GM12801 (cell line): ENCODE results near the gene TBX4.

Experiments used
- TF ChIP-seq, protein P1 (sequence below): IDR thresholded peaks from one replicate; pipeline ENCODE4 v1.5.1; 2011; ENCODE audit warnings: control low read depth; ENCODE audit not compliant: insufficient read length; ENCODE audit errors: extremely low read depth

TBX4 gene

DNA sequence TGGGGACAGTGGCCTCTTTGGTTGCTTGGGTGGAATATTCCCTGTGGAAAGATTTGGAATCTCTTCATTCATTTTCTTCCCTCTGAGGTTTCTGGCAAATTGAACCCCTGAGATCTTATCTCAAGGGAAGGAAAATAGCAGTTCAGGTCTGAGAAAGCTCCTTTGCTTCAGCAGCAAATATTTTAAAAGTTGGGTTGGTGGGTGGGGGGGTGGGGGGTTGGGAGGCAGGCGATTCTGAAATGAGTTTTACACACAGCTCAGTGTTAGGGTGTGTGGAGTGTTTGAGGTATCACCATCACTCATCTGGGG is 45.7 kb upstream of the TBX4 start:
- TF ChIP-seq, protein P1, sequence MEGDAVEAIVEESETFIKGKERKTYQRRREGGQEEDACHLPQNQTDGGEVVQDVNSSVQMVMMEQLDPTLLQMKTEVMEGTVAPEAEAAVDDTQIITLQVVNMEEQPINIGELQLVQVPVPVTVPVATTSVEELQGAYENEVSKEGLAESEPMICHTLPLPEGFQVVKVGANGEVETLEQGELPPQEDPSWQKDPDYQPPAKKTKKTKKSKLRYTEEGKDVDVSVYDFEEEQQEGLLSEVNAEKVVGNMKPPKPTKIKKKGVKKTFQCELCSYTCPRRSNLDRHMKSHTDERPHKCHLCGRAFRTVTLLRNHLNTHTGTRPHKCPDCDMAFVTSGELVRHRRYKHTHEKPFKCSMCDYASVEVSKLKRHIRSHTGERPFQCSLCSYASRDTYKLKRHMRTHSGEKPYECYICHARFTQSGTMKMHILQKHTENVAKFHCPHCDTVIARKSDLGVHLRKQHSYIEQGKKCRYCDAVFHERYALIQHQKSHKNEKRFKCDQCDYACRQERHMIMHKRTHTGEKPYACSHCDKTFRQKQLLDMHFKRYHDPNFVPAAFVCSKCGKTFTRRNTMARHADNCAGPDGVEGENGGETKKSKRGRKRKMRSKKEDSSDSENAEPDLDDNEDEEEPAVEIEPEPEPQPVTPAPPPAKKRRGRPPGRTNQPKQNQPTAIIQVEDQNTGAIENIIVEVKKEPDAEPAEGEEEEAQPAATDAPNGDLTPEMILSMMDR: no peak

DNA sequence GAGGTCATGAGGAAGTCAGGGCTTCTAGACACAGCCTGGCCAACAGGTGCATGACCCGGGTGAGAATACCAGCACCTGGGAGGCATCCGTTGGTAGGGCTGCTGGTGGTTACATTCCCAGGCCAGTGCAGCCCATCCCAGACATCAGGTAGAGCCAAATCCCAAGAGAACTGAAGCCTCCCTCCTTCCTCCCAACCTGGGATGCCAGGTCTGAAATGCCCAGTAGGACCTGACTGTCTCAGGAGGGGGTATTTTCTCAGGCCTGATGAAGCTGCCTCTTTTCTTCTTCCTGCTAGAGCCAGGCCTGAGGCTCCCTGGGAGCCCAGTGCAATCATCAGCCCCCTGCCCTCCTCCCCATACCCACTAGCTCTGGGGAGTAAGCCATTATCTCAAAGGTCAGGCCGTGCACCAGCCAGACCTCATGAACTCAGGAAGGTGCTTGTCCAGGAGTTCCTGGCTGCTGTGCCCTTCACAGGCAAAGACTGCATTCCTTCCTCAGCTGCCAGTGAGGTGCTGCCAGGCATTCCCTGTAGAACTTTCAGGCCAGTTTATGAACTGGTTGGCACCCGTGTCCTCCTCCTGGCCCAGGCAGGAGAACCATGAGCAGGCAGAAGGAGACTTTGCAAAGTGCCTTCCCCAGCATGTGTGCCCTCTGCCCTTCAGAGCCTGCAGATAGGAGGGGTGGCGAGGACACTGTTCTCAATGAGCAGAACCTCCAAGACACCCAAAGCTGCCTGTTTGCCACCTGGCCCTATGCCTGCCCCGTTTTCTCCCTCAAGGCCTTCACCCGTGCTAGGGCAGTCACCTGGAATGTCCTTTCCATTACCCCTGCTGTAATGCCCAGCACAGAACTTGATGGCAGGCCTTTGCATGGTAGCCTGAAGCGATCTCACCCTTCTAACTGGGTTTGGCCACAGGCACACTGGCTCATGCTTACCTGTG is 45.0 kb upstream of the TBX4 start:
- TF ChIP-seq, protein P1: no peak

DNA sequence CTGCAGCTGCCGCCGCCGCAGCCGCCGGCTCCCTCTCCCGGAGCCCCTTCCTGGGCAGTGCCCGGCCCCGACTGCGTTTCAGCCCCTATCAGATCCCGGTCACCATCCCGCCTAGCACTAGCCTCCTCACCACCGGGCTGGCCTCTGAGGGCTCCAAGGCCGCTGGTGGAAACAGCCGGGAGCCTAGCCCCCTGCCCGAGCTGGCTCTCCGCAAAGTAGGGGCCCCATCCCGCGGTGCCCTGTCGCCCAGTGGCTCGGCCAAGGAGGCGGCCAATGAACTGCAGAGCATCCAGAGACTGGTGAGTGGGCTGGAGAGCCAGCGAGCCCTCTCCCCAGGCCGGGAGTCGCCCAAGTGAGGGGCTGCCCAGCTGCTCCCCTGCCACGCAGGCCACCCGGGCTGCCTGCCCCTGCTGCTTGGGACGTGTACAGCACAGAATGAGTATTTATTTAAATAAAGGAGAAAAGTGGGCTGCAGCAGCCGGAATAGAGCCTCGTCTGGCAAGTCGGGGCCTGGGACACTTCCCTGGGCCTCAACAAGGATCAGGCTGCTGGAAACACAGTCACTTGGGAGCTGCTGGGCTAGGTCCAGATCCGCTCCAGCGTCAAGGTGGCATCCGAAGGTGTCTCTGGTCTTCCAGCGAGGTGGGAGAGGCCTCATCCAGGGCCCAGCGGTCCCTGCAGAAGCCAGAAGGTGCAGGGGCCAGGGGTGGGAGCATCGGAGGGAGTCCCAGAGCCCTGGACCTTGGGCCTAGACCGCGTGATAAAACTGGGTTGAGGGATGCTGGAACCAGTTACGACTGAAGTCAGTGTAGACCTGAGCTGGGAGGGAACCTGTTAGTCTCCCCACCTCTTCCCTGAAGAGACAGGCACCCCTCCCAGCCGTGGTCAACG is 43.8 kb upstream of the TBX4 start:
- TF ChIP-seq, protein P1: no peak

DNA sequence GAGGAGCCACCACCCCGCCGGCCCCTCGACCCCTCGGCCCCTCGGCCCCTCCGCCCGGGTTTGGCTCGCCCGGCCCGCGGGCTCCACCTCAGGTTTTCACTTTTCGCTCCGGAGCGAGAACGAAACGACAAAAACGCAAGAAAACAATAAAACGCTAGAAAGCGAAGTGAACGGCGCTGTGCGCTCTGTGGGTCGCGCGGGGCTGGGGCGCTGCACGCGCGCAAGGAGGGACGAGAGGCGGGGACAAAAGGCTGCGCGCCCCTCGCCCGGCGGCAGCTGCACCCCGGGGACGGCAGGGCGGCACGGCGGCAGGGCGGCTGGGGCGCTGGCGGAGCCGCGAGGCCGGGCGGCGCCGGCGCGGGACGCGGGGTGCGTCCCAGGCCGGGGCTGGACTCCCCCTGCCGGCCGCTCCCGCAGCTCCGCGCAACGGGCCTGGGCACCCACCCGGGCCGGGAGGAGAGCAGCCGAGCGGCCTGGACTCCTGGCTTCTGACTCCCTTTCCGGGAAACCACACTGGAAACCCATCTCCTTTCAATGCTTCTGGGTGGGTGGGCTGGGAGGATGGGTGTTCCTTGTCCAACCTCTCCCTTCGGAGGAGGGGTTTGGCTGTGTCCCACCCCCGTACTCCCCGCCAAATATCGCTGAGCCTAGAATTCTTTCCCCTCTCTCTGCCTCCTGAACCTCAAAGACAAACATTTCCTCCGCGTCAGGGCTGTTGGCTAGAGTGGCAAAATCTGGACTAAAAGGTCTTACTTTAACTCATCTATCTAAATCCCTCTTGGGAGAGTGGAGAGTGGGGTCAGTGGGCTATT is 42.7 kb upstream of the TBX4 start:
- TF ChIP-seq, protein P1: no peak

DNA sequence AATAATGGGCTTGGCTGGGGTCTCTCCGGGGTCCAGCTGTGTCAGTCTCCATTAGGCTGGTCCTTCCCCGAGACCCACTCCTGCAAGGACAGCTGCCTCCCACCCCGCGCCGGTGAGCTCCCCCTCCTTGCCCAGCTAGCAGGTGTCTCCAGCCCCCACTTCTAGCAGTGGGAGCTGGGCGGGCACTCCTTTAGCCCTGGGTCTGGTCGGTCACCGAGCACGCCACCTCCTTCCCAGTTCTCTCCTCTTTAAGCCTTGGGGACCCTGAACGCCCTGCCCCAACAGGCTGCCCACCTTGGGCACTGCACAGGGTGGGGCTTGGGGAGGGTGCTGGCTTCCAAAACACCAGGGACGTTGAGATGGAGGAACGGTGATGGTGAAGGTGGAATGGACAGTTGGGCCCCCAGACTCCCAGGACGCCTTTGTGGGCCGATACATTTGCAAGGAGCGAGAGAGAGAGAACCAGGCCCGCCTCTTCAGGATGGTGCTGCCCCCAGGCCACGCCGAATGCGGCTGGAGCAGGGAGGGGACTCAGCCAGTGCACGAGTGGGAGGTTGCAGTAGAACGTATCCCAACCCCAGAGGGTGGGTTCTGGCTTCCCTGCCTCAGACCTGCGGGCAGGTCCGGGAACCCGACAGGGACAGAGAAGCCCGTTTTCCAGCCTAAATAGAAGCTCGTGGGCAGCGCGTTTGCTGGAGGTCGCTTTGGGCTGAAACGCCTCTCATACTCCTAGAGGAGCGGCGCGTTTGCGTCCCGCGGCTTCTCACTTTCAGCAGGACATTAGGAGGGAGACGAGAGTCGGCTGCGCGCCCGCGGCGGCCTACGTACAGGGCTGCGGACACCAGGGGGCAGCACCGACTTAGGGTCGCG is 41.8 kb upstream of the TBX4 start:
- TF ChIP-seq, protein P1: no peak

DNA sequence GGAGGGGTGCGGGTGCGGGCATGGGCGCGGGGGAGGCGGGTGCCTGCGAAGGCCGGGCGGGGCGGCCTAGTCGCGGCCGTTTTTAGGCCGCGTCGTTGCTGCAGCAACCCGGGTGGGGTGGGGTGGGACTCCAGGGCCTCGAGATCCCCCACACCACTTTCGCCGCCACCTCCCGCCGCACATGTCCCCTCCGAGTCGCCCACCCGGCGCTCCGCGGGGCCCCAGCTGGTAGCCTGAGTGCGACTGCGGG is 41.3 kb upstream of the TBX4 start:
- TF ChIP-seq, protein P1: no peak
